ENCODE measurements around the gene ABHD6.
"Not testable (repeated sequence)": the region's sequence is repeated elsewhere in the genome, so short reads cannot be mapped to it uniquely, and the experiment has no call there.

Gene ABHD6

GRCh38 chr3:58324391-58325390 lies 87.1 kb downstream of the ABHD6 start:
- FAIRE-seq = no peak

DNA sequence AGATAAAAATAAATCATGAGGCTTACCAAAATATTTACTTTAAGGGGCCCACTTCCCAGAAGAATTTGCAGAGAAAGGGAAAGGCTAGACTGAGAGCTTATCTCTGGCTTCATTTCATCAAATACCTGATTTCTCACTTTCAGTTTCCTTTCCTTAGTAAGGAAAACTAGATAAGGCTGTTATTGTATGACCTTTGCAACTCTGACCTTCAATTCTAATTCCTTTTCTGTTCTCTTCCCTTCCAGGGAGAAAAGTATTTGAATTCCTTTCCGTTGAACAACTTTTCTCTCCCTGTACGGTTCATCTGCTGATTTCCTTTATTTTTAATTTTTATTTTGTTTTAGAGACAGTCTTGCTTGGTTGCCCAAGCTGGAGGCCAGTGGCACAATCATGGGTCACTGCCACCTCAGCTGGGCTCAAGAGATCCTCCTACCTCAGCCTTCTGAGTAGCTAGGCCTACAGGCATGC lies 88.0 kb downstream of the ABHD6 start:
- no peak for FAIRE-seq

- no peak for FAIRE-seq
Observed at GRCh38 chr3:58326267-58326900, 88.8 kb downstream of the ABHD6 start.

- FAIRE-seq = no peak
Observed at GRCh38 chr3:58329150-58329921, 91.7 kb downstream of the ABHD6 start.

DNA sequence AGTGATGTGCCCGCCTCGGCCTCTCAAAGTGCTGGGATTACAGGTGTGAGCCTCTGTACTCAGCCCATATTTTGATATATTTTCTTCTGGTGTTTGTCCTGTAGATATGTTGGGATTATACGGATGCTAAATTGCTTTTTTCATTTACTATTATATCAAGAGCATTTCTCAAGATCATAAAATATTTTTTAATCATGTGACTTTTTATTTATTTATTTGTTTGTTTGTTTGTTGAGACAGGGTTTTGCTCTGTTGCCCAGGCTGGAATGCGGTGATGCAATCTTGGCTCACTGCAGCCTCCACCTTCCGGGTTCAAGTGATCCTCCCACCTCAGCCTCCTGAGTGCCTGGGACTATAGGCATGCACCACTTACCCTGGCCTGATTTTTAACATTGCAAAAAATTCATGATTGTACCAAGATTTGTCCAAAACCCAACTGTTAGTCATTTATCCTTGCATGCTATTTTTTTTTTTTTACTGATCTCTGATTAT lies 92.4 kb downstream of the ABHD6 start:
- FAIRE-seq = no peak

DNA sequence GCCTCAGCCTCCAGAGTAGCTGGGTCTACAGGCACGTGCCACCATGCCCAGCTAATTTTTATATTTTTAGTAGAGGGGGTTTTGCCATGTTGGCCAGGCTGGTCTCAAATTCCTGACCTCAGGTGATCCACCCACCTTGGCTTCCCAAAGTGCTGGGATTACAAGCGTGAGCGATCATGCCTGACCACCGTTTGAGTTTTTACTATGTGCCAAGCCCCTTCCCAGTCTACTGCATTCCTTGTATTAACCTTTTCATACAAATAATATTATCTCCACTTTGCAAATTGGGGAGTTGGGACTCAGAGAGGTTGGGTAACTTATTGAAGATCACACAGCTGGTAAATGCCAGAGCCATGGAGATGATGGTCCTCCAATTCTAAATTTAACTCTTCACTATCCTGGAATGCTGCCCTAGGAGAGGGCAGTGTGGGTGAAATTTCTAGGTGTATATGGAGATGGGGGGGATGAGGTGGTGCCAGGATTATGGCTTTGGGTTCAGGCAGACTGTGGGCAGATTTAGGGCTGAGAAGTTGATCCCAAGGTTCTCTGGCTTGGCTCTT lies 94.1 kb downstream of the ABHD6 start:
- no peak for FAIRE-seq

- FAIRE-seq = no peak
Observed at GRCh38 chr3:58332575-58333188, 95.1 kb downstream of the ABHD6 start, which contains the start of gene PXK. PXK (plus strand) TSS chr3:58332892; CDS start chr3:58332989, 97 bp downstream.

GRCh38 chr3:58333206-58334012 lies 95.8 kb downstream of the ABHD6 start:
- no peak for FAIRE-seq

DNA sequence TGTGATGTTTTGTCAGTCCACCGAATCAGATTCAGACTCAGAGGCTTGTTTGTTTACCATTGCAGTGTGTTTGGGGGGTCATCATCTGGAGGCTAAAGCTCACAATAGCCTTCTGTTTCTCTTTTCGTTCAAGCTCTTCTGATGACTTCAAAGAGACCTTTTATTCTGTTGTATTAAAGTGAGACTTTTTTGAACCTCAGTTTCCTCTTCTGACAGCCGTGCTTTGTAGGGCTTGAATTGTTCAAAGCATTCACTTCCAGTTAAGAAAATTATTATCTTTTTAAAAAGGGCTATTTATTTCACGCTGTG lies 96.4 kb downstream of the ABHD6 start:
- FAIRE-seq = no peak

GRCh38 chr3:58334506-58334884 lies 96.9 kb downstream of the ABHD6 start:
- FAIRE-seq = no peak

DNA sequence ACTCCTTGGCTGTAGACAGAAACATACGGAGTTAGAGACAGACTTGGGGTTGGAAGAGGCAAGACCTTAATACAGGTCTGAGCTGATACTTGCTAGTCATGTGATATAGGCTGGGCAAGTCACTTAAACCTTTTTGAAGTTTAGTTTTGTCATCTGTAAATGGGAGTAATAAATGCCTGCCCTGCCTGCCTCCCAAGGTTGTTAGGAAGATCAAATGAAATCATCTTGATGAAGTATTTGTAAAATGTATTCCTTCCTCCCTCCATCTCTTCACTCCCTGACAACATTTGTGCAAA lies 98.0 kb downstream of the ABHD6 start:
- FAIRE-seq = no peak

- no peak for FAIRE-seq
Observed at GRCh38 chr3:58336135-58336882, 98.7 kb downstream of the ABHD6 start.

DNA sequence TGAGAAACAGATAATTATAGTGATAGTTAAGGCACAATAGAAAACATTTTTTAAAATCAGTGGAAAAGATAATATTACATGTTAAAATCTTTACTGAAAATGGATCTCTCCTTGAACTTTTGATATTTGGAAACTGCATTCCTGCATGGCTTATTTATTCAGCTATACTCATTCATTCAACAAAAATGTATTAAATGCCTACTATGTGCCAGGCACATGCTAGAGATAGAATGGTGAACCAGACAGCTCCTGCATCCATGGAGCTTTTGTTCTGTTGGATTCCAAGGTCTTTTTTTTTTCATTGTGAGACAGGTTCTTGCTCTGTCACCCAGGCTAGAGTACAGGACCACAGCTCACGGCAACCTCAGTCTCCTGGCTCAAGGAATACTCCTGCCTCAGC lies 99.6 kb downstream of the ABHD6 start:
- FAIRE-seq = no peak

GRCh38 chr3:58339146-58339545 lies 101.6 kb downstream of the ABHD6 start:
- not testable (repeated sequence) for FAIRE-seq

DNA sequence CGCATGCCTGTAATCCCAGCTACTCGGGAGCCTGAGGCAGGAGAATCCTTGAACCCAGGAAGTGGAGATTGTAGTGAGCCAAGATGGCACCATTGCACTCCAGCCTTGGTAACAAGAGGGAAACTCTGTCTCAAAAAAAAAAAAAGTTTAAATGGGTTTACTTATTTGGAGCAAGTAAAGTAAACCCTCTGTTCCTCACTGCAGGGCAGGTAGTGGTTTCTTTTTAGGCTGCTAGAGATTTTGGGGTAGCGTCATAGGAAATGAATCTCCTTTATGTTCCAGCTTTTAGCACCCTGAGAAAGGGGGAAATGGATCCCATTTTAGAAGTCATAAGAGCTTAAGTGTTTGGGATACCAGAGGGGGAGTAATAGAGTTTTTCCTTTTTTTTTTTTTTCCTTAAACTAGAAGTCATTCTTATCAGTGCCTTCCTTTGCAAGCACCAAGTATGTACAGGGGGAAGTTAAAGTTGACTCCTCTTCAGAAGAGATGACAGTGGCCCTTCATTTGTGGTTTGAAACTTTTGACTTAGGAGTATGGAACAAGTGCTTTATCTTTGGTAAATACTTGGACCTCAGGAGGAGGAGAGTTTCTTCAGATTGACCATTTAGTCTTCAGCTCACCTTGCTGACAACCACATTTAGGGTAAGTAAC lies 103.1 kb downstream of the ABHD6 start:
- no peak for FAIRE-seq

- FAIRE-seq = no peak
Observed at GRCh38 chr3:58341376-58341775, 103.8 kb downstream of the ABHD6 start.

- no peak for FAIRE-seq
Observed at GRCh38 chr3:58342676-58343075, 105.1 kb downstream of the ABHD6 start.

All from endometrium (tissue), 2 donors.